ENCODE results near the gene MRPL11.
"Not testable (repeated sequence)": the region's sequence is repeated elsewhere in the genome, so short reads cannot be mapped to it uniquely, and the experiment has no call there.

Gene MRPL11

DNA sequence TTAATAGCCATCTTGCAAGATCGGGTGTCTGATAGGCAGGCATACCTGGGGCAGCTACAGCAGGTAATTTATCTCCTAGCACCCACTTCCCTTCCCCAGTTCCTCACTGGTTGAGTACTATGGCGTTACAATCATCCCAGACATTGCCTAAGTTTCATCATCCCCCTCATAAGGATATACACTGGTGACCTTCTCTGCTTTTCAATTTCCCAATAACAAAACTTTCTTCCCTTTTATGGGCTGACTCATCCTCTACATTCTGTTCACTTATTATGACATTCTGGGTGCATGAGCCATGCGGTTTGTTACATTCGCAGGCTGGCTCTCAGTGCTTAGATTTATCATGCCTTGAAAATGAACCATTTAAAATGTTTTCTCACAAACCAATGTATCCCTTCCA is 5.0 kb upstream of the MRPL11 start:
- no peak overlapping the region for H3K9ac ChIP-seq
- H2AFZ ChIP-seq (ENCODE audit: low read depth): no peak overlapping the region
- TF ChIP-seq, protein P1, sequence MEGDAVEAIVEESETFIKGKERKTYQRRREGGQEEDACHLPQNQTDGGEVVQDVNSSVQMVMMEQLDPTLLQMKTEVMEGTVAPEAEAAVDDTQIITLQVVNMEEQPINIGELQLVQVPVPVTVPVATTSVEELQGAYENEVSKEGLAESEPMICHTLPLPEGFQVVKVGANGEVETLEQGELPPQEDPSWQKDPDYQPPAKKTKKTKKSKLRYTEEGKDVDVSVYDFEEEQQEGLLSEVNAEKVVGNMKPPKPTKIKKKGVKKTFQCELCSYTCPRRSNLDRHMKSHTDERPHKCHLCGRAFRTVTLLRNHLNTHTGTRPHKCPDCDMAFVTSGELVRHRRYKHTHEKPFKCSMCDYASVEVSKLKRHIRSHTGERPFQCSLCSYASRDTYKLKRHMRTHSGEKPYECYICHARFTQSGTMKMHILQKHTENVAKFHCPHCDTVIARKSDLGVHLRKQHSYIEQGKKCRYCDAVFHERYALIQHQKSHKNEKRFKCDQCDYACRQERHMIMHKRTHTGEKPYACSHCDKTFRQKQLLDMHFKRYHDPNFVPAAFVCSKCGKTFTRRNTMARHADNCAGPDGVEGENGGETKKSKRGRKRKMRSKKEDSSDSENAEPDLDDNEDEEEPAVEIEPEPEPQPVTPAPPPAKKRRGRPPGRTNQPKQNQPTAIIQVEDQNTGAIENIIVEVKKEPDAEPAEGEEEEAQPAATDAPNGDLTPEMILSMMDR (conservative IDR thresholded peaks at IDR 0.05; ENCODE audit: low read depth, low read length): no peak
- H3K79me2 ChIP-seq (ENCODE audit: insufficient read depth, low read depth): no peaks in the 10 kb centered on the region
- no peak overlapping the region for H3K4me2 ChIP-seq
- H3K4me1 ChIP-seq (ENCODE audit: low read depth, poor library complexity, severe bottlenecking): no peaks in the 10 kb centered on the region
- peaks cover 49% of the 10 kb centered on the region for H3K27me3 ChIP-seq (ENCODE audit: insufficient read depth, low read depth)
- H3K4me3 ChIP-seq (IDR thresholded peaks at IDR 0.05; ENCODE audit: insufficient read depth, low read depth, low read length): no peak overlapping the region
- no peaks in the 10 kb centered on the region for H3K36me3 ChIP-seq (ENCODE audit: insufficient read depth)
- no peak overlapping the region for H3K27ac ChIP-seq
- H4K20me1 ChIP-seq (ENCODE audit: insufficient read depth): no peaks in the 10 kb centered on the region

DNA sequence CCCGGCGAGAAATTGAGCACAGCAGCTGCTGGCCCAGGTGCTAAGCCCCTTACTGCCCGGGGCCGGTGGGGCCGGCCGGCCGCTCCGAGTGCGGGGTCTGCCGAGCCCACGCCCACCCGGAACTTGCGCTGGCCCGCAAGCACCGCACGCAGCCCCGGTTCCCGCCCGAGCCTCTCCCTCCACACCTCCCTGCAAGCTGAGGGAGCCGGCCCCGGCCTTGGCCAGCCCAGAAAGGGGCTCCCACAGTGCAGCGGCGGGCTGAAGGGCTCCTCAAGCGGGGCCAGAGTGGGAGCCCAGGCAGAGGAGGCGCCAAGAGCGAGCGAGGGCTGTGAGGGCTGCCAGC is 2.3 kb upstream of the MRPL11 start:
- H3K36me3 ChIP-seq (ENCODE audit: insufficient read depth); H4K20me1 ChIP-seq (ENCODE audit: insufficient read depth); H3K27ac ChIP-seq; H3K4me3 ChIP-seq (IDR thresholded peaks at IDR 0.05; ENCODE audit: insufficient read depth, low read depth, low read length); H3K9ac ChIP-seq; H3K79me2 ChIP-seq (ENCODE audit: insufficient read depth, low read depth); H2AFZ ChIP-seq (ENCODE audit: low read depth); H3K4me2 ChIP-seq; H3K4me1 ChIP-seq (ENCODE audit: low read depth, poor library complexity, severe bottlenecking): not testable (repeated sequence)
- H3K27me3 ChIP-seq (ENCODE audit: insufficient read depth, low read depth): peaks cover 39% of the 10 kb centered on the region

DNA sequence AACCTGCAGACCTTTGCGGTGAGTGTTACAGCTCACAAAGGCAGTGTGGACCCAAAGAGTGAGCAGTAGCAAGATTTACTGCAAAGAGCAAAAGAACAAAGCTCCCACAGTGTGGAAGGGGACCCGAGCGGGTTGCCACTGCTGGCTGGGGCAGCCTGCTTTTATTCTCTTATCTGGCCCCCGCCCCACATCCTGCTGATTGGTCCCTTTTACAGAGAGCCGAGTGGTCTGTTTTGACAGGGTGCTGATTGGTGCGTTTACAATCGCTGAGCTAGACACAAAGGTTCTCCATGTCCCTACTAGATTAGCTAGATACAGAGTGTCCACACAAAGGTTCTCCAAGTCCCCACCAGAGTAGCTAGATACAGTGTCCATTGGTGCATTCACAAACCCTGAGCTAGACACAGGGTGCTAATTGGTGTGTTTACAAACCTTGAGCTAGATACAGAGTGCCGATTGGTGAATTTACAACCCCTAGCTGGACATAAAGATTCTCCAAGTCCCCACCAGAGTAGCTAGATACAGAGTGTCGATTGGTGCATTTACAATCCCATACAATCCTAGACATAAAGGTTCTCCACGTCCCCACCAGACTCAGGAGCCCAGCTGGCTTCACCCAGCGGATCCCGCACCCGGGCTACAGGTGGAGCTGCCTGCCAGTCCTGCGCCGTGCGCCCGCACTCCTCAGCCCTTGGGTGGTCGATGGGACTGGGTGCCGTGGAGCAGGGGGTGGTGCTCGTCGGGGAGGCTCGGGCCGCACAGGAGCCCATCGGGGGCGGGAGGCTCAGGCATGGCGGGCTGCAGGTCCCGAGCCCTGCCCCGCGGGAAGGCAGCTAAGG is 1.7 kb upstream of the MRPL11 start:
- H3K27ac ChIP-seq; H3K4me1 ChIP-seq (ENCODE audit: low read depth, poor library complexity, severe bottlenecking); H3K4me3 ChIP-seq (IDR thresholded peaks at IDR 0.05; ENCODE audit: insufficient read depth, low read depth, low read length); H2AFZ ChIP-seq (ENCODE audit: low read depth); H4K20me1 ChIP-seq (ENCODE audit: insufficient read depth); H3K4me2 ChIP-seq; H3K36me3 ChIP-seq (ENCODE audit: insufficient read depth); H3K79me2 ChIP-seq (ENCODE audit: insufficient read depth, low read depth); H3K9ac ChIP-seq: not testable (repeated sequence)
- peaks cover 39% of the 10 kb centered on the region for H3K27me3 ChIP-seq (ENCODE audit: insufficient read depth, low read depth)

DNA sequence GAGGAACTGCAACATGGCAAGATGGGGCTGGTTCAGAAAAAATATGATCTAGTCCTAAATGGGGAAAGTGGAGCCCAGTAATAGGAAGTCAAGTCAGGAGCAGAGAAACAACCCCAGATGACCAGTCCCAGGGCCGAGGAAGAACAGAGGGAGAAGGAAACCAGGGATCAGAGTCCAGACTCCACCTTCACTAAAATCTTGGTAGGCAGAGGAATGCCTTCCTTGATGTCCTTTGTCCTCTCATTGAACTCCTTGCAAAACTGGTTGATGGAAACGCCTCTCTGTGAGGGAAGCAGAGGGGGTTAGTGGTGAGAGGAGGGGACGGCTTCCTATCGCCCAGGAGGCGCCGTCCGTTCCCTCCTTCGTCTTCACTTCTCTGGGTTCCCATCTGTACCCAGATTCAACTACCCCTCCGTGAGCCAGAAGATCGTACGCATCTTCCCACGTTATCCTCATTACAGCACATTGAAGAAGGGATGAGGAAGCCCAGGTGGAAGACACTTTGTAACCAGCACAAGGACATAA is 607 bp downstream of the MRPL11 start:
- Histone ChIP-seq H3K79me2 (ENCODE audit: insufficient read depth, low read depth) (0 out of 2 replicates have a peak, but pooled peaks cover 8% of the 10 kb centered on the region), H3K4me1 (ENCODE audit: low read depth, poor library complexity, severe bottlenecking) (peaks cover 7% of the 10 kb centered on the region), H3K4me3 (IDR thresholded peaks at IDR 0.05; ENCODE audit: insufficient read depth, low read depth, low read length) (no peak overlapping the region), H3K9ac (peak overlapping the region; percentile 90), H3K27ac (peak overlapping the region; percentile 43), H4K20me1 (ENCODE audit: insufficient read depth) (no peaks in the 10 kb centered on the region), H3K4me2 (peak overlapping the region; percentile 93), H3K36me3 (ENCODE audit: insufficient read depth) (no peaks in the 10 kb centered on the region), H2AFZ (ENCODE audit: low read depth) (peak overlapping the region; percentile 90), H3K27me3 (ENCODE audit: insufficient read depth, low read depth) (peaks cover 33% of the 10 kb centered on the region)
- TF ChIP-seq, protein P1 (conservative IDR thresholded peaks at IDR 0.05; ENCODE audit: low read depth, low read length): no peak

DNA sequence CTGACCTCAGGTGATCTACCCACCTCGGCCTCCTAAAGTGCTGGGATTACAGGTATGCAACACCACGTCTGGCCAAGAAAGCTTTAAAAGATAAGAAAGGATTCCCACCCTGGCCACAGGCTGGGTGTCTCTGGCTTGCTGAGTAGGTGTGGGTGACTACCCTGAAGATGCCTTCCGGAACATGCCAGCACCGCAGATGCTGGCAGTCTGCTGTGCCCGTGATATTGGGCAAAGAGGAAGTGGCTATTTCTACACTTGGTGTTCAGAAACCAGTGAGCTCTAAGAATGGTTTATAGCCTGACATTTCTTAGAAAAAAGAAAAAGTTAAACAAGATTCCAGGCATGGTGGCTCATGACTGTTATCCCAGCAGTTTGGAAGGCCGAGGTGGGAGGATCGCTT is 6.1 kb downstream of the MRPL11 start:
- Histone ChIP-seq H2AFZ (ENCODE audit: low read depth) (no peak overlapping the region), H3K36me3 (ENCODE audit: insufficient read depth) (no peaks in the 10 kb centered on the region), H3K27ac (no peak overlapping the region), H3K4me1 (ENCODE audit: low read depth, poor library complexity, severe bottlenecking) (peaks cover 2% of the 10 kb centered on the region), H3K9ac (no peak overlapping the region), H3K4me3 (IDR thresholded peaks at IDR 0.05; ENCODE audit: insufficient read depth, low read depth, low read length) (no peak overlapping the region), H4K20me1 (ENCODE audit: insufficient read depth) (no peaks in the 10 kb centered on the region), H3K4me2 (no peak overlapping the region), H3K79me2 (ENCODE audit: insufficient read depth, low read depth) (no peaks in the 10 kb centered on the region), H3K27me3 (ENCODE audit: insufficient read depth, low read depth) (no peaks in the 10 kb centered on the region)
- TF ChIP-seq, protein P1 (conservative IDR thresholded peaks at IDR 0.05; ENCODE audit: low read depth, low read length): no peak

DNA sequence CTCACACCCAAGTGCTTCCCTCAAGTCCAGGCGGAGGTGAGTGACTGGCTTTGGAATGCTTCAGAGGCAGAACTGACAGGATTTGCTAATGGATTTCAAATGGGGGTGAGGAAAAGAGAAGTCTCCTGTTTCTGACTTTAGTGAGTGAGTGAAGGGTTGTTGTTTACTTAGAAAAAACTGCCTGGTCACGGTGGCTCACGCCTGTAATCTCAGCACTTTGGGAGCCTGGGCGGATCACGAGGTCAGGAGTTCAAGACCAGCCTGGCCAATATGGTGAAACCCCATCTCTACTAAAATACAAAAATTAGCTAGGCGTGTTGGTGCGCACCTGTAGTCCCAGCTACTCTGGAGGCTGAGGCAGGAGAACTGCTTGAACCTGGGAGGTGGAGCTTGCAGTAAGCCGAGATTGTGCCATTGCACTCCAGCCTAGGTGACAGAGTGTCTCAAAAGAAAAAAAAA is 6.7 kb downstream of the MRPL11 start:
- not testable (repeated sequence) for H3K9ac ChIP-seq; H4K20me1 ChIP-seq (ENCODE audit: insufficient read depth); H3K4me2 ChIP-seq; H2AFZ ChIP-seq (ENCODE audit: low read depth); H3K4me3 ChIP-seq (IDR thresholded peaks at IDR 0.05; ENCODE audit: insufficient read depth, low read depth, low read length); H3K79me2 ChIP-seq (ENCODE audit: insufficient read depth, low read depth); H3K27ac ChIP-seq; H3K36me3 ChIP-seq (ENCODE audit: insufficient read depth); H3K27me3 ChIP-seq (ENCODE audit: insufficient read depth, low read depth); H3K4me1 ChIP-seq (ENCODE audit: low read depth, poor library complexity, severe bottlenecking)

DNA sequence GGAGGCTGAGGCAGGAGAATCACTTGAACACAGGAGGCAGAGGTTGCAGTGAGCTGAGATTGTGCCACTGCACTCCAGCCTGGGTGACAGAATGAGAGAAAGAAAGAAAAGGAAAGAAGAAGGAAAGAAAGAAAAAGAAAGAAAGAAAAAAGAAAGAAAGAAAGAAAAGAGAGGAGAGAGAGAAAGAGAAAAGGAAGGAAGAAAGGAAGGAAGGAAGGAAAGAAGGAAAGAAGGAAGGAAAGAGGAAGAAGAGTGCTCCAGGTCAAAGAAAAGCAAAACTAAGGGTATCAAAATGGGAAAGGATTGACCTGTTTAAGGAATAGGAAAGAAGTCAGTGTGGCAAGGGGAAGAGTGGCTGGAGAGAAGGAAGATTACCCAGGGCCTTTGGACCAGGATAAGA is 7.4 kb downstream of the MRPL11 start:
- not testable (repeated sequence) for H3K4me1 ChIP-seq (ENCODE audit: low read depth, poor library complexity, severe bottlenecking); H3K4me3 ChIP-seq (IDR thresholded peaks at IDR 0.05; ENCODE audit: insufficient read depth, low read depth, low read length); H3K79me2 ChIP-seq (ENCODE audit: insufficient read depth, low read depth); H4K20me1 ChIP-seq (ENCODE audit: insufficient read depth); H3K4me2 ChIP-seq; H3K27me3 ChIP-seq (ENCODE audit: insufficient read depth, low read depth); H3K36me3 ChIP-seq (ENCODE audit: insufficient read depth); H2AFZ ChIP-seq (ENCODE audit: low read depth); H3K27ac ChIP-seq; H3K9ac ChIP-seq
